HEK293T (cell line): Measurements from ENCODE around the gene TRPM5.

Experiments used
- CTCF ChIA-PET: fragments of 350-600 bp; formaldehyde crosslinking; extraction: SDS; loops from one replicate; lab custom pipeline; 2021; ENCODE audit warnings: antibody characterized with exemption, inconsistent platforms; lab: Yijun Ruan, JAX
- POLR2A ChIA-PET: fragments of 350-600 bp; formaldehyde crosslinking; extraction: SDS; loops from one replicate; lab custom pipeline; 2020; ENCODE audit warnings: antibody characterized with exemption, inconsistent platforms; lab: Yijun Ruan, JAX
- DNase-seq: peaks from one replicate; pipeline ENCODE4 v3.0.0; 2012; ENCODE audit warnings: mixed read lengths; ENCODE audit errors: extremely low spot score
- ARNT ChIP-seq: fragments of 450-650 bp; IDR thresholded peaks from 2 replicates; pipeline ENCODE4 v1.6.1; 2017; ENCODE audit warnings: mild to moderate bottlenecking
- BHLHE40 ChIP-seq: fragments of 450-650 bp; IDR thresholded peaks from 2 replicates; pipeline ENCODE4 v1.6.1; 2016; ENCODE audit warnings: mild to moderate bottlenecking, moderate library complexity, borderline replicate concordance
- CTBP1 ChIP-seq: fragments of 450-650 bp; IDR thresholded peaks from 2 replicates; pipeline ENCODE4 v1.6.1; 2016; ENCODE audit warnings: borderline replicate concordance
- ELF4 ChIP-seq: fragments of 450-650 bp; IDR thresholded peaks from 2 replicates; pipeline ENCODE4 v1.6.1; 2017; ENCODE audit warnings: antibody characterized with exemption
- FOXA1 ChIP-seq: fragments of 450-650 bp; IDR thresholded peaks from 2 replicates; pipeline ENCODE4 v1.6.1; 2016; ENCODE audit warnings: mild to moderate bottlenecking
- FOXK2 ChIP-seq: fragments of 450-650 bp; IDR thresholded peaks from 2 replicates; pipeline ENCODE4 v1.6.1; 2016; ENCODE audit warnings: mild to moderate bottlenecking
- FOXM1 ChIP-seq: fragments of 450-650 bp; IDR thresholded peaks from 2 replicates; pipeline ENCODE4 v1.6.1; 2017; ENCODE audit warnings: mild to moderate bottlenecking, borderline replicate concordance
- HDGF ChIP-seq: fragments of 450-650 bp; IDR thresholded peaks from 2 replicates; pipeline ENCODE4 v1.6.1; 2017; ENCODE audit warnings: antibody characterized with exemption, borderline replicate concordance
- L3MBTL2 ChIP-seq: fragments of 450-650 bp; conservative IDR thresholded peaks from 2 replicates; pipeline ENCODE4 v1.6.1; 2016; ENCODE audit warnings: mild to moderate bottlenecking
- LEF1 ChIP-seq: fragments of 450-650 bp; IDR thresholded peaks from 2 replicates; pipeline ENCODE4 v1.6.1; 2017; ENCODE audit warnings: mild to moderate bottlenecking, borderline replicate concordance
- NFRKB ChIP-seq: fragments of 450-650 bp; IDR thresholded peaks from 2 replicates; pipeline ENCODE4 v1.6.1; 2016; ENCODE audit warnings: mild to moderate bottlenecking, moderate library complexity
- SP1 ChIP-seq: fragments of 450-650 bp; IDR thresholded peaks from 2 replicates; pipeline ENCODE4 v1.6.1; 2017
- SUZ12 ChIP-seq: fragments of 450-650 bp; IDR thresholded peaks from 2 replicates; pipeline ENCODE4 v1.6.1; 2016; ENCODE audit warnings: mild to moderate bottlenecking
- TARDBP ChIP-seq: fragments of 450-650 bp; IDR thresholded peaks from 2 replicates; pipeline ENCODE4 v1.6.1; 2016
- ZNF384 ChIP-seq: fragments of 450-650 bp; IDR thresholded peaks from 2 replicates; pipeline ENCODE4 v1.6.1; 2016
- TF ChIP-seq, protein P1 (sequence below): fragments of 450-650 bp; IDR thresholded peaks from 2 replicates; pipeline ENCODE4 v1.6.1; 2016

Gene TRPM5

DNA sequence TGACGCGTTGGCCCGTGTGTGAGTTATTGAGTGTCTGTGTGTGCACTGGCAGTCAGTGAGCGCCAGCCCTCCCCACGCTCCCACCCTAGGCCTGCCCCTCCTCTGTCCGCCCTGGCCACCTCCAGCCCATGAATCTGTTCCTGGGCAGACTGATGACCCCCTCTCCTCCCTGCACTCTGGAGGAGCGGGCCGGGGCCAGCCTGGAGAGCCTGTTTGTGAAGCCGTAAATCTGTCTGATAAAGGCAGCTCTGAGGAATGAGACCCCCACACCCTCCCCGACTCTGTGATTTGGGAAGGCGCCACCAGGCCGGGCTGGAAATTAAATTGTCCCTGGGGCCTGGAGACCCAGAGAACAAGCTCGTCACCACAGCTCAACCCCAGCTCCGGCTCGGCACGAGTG, 35.2 kb downstream of the TRPM5 start:
- ChIA-PET POLR2A (interaction anchor here (1.2 to 3.4 kb wide), 4 partner anchors 9 to 33 kb away, joined by 6 to 22 read pairs (median 12); partner anchors contain the start of genes CD81 and TSSC4), CTCF (interaction anchor here (0.7 to 2.8 kb wide), 3 partner anchors 9 to 769 kb away, joined by 3 to 29 read pairs (median 4); partner anchors contain the start of gene TSSC4)
- no peak for DNase-seq
- TF ChIP-seq FOXA1: no peak
- TF ChIP-seq ARNT: no peak
- TF ChIP-seq CTBP1: no peak
- TF ChIP-seq SUZ12: no peak
- no peak for TF ChIP-seq HDGF
- no peak for TF ChIP-seq BHLHE40
- no peak for TF ChIP-seq FOXK2
- no peak for TF ChIP-seq ELF4
- no peak for TF ChIP-seq SP1
- TF ChIP-seq, protein P1, sequence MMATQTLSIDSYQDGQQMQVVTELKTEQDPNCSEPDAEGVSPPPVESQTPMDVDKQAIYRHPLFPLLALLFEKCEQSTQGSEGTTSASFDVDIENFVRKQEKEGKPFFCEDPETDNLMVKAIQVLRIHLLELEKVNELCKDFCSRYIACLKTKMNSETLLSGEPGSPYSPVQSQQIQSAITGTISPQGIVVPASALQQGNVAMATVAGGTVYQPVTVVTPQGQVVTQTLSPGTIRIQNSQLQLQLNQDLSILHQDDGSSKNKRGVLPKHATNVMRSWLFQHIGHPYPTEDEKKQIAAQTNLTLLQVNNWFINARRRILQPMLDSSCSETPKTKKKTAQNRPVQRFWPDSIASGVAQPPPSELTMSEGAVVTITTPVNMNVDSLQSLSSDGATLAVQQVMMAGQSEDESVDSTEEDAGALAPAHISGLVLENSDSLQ: no peak
- no peak for TF ChIP-seq ZNF384
- no peak for TF ChIP-seq LEF1
- no peak for TF ChIP-seq FOXM1
- TF ChIP-seq TARDBP: no peak
- TF ChIP-seq L3MBTL2: no peak

DNA sequence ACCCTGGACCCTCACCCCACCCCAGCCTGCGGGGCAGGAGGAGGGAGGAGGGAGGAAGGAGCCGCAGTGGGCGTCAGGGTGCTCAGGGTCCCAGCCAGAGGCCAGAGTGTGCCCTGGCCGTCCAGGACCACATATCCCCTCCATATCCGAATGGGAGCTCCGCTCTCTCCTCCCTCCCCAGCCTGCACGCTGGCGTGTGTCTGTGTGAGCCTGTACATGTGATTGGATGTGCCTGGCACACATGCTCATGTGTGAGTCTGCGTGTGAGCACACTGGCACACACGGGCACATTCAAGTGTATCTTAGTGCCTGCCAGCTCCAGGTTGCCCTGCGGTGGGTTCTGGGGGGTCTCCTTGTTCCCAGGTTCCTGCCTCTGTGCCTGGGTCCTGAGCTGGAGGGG, 35.6 kb downstream of the TRPM5 start:
- no peak for DNase-seq
- CTCF ChIA-PET: interaction anchor here (1.1 to 2.8 kb wide), 2 partner anchors 8 to 11 kb away, joined by 4 to 29 read pairs; partner anchors contain the start of gene TSSC4
- TF ChIP-seq BHLHE40 (no peak), HDGF (no peak), TARDBP (no peak), CTBP1 (no peak), FOXK2 (no peak), ZNF384 (no peak), LEF1 (no peak), FOXA1 (no peak), L3MBTL2 (no peak), SP1 (no peak), SUZ12 (no peak), ELF4 (no peak)
- TF ChIP-seq, protein P1: no peak
- POLR2A ChIA-PET: interaction anchor here (1.2 to 3.4 kb wide), 3 partner anchors 8 to 32 kb away, joined by 6 to 22 read pairs (median 18); partner anchors contain the start of genes CD81 and TSSC4

DNA sequence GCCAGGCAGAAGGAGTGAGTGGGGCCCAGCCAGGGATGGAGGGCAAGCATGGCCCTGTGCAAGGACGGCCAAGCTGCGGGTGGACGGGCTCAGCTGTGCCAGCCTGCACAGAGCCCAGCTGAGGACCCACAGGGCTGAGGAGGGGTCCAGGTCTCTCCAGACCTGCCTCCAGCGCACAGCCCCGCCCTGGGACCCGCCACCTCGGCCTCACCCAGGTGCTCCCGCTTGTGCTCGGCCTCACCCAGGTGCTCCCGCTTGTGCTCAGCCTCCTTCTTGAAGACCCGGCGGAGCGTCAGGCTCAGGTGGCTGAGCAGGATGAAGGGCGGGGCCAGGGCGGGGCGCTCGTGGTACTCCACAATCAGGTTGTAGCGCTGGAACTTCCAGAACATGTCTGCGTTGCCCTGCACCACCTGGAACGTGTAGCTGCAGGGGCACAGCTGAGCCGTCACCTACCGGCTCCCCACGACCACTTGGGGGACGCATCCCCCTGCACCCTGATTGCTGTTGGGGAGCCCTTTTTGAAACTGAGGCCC, 37.4 kb downstream of the TRPM5 start:
- TF ChIP-seq HDGF (no peak), BHLHE40 (no peak), FOXK2 (no peak), NFRKB (no peak), FOXM1 (no peak), SP1 (no peak), LEF1 (no peak), TARDBP (no peak), L3MBTL2 (no peak), ELF4 (no peak), CTBP1 (no peak), ZNF384 (no peak), SUZ12 (no peak), FOXA1 (no peak), ARNT (no peak)
- TF ChIP-seq, protein P1: no peak
- no peak for DNase-seq
- ChIA-PET CTCF (no interaction called here), POLR2A (no interaction called here)

DNA sequence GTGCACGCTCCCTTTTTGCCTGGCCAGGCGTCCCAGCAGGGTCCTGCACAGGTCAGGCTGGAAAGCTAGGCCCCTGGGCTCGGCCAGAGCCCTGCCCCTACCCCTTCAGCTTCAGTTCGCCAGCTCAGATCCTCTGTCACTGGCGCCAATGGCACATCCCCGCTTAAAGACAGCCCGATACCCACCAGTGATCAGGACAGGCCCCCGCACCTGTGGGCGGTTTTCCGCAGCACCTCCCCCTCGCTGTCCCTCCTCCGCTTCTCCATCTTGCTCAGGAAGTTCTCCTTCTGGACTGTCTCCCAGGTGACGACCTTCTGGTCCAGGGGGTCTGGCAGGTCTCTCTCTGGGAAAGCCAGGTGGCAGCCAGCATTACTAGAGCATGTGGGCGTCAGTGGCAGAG, 37.9 kb downstream of the TRPM5 start:
- POLR2A ChIA-PET: no interaction called here
- CTCF ChIA-PET: no interaction called here
- TF ChIP-seq SUZ12: no peak
- no peak for TF ChIP-seq HDGF
- no peak for DNase-seq

DNA sequence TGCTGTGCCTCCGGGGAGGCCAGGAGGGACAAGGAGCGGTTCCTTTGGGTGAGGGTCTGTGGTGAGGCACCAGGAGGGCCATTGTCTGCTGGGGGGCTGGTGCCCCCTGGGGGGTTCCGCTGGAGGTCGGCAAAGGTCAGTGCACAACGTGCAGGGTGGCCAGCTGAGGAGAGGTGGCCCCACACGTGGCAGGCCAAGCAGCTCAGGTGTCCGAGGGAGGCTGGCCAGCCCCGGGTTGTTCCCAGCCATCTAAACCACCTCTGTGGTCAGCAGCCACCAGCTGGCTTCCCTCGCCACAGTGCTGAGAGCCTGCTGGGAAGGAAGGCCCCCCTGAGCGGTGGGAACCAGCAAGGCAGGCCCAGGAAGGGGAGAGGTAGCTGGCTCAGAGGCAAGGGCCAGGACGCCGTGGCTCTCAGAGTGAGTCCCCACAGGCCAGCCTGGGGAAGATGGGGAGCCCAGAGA, 39.5 kb downstream of the TRPM5 start:
- no peak for DNase-seq
- ChIA-PET CTCF (no interaction called here), POLR2A (interaction anchor here (0.7 kb wide), 1 partner anchor 9 kb away, joined by 3 read pairs; no protein-coding TSS in a partner anchor)
- TF ChIP-seq LEF1 (no peak), HDGF (no peak), NFRKB (no peak), BHLHE40 (no peak), ELF4 (no peak), SP1 (no peak), SUZ12 (no peak), FOXK2 (no peak), FOXA1 (no peak), ARNT (no peak), FOXM1 (no peak), CTBP1 (no peak), ZNF384 (no peak), TARDBP (no peak), L3MBTL2 (no peak)
- TF ChIP-seq, protein P1: no peak
